Measurements from ENCODE around the gene SYMPK.

Gene SYMPK

GRCh38 chr19:45827459-45828093 lies 35.4 kb downstream of the SYMPK start:
- WGBS, 2 donors (ENCODE audit: extremely low coverage in 2 of 2, insufficient read length in 2 of 2, insufficient replicate concordance in 1 of 2) = no CpG with 5 or more reads among the region's 16 CpGs
- Histone ChIP-seq H2AFZ (ENCODE audit: low read length) (no peak overlapping the region), H2BK120ac (ENCODE audit: low read depth, low read length) (no peak overlapping the region), H3K27me3 (ENCODE audit: control insufficient read depth in 3 of 3, insufficient read depth in 3 of 3, low read depth in 1 of 3, low read length in 3 of 3) (no peaks in the 10 kb centered on the region), H2BK12ac (ENCODE audit: low read length) (no peak overlapping the region), H2BK15ac (ENCODE audit: low read length) (no peak overlapping the region), H2AK5ac (ENCODE audit: low read depth, low read length) (no peak overlapping the region), H4K8ac (ENCODE audit: low read depth, low read length) (no peak overlapping the region), H3K4me3 (ENCODE audit: low read length in 2 of 2) (no peak overlapping the region), H3K14ac (ENCODE audit: low read length) (no peak overlapping the region), H3K9ac (ENCODE audit: low read depth, low read length, poor library complexity) (no peak overlapping the region), H3K9me3 (replicated peaks in 1 of 2; ENCODE audit: control insufficient read depth in 2 of 2, insufficient read depth in 1 of 2, low read depth in 1 of 2, low read length in 2 of 2) (peaks cover 0 to 3% of the 10 kb centered on the region in 2 donors), H3K4ac (ENCODE audit: low read length) (no peak overlapping the region), H3K23ac (ENCODE audit: low read depth, low read length, poor library complexity) (peak overlapping the region; percentile 49), H3K36me3 (replicated peaks in 1 of 2; ENCODE audit: control insufficient read depth in 2 of 2, insufficient read depth in 2 of 2, low read length in 2 of 2) (peaks cover 80 to 97% of the 10 kb centered on the region in 2 donors), H2BK5ac (ENCODE audit: low read length) (no peak overlapping the region), H3K79me1 (ENCODE audit: low read depth, low read length) (peaks cover 2% of the 10 kb centered on the region), H3K18ac (ENCODE audit: low read length) (no peak overlapping the region), H4K91ac (ENCODE audit: low read depth, low read length, poor library complexity) (no peak overlapping the region), H3K4me1 (ENCODE audit: control insufficient read depth in 2 of 2, insufficient read depth in 1 of 2, low read depth in 1 of 2, low read length in 2 of 2) (no peaks in the 10 kb centered on the region), H3K27ac (replicated peaks; ENCODE audit: low read length) (no peak overlapping the region), H3K4me2 (ENCODE audit: insufficient read depth, low read length, poor library complexity, severe bottlenecking) (no peak overlapping the region)
- no peak for DNase-seq (ENCODE audit: low spot score)

GRCh38 chr19:45826934-45827333 lies 36.0 kb downstream of the SYMPK start:
- H3K36me3 ChIP-seq (replicated peaks in 1 of 2; ENCODE audit: control insufficient read depth in 2 of 2, insufficient read depth in 2 of 2, low read length in 2 of 2) = peaks cover 75 to 95% of the 10 kb centered on the region in 2 donors

GRCh38 chr19:45825917-45826893 lies 36.7 kb downstream of the SYMPK start:
- Histone ChIP-seq H2BK120ac (ENCODE audit: low read depth, low read length) (no peak overlapping the region), H3K4me2 (ENCODE audit: insufficient read depth, low read length, poor library complexity, severe bottlenecking) (no peak overlapping the region), H3K36me3 (replicated peaks in 1 of 2; ENCODE audit: control insufficient read depth in 2 of 2, insufficient read depth in 2 of 2, low read length in 2 of 2) (peaks cover 74 to 93% of the 10 kb centered on the region in 2 donors), H2AK5ac (ENCODE audit: low read depth, low read length) (no peak overlapping the region), H4K91ac (ENCODE audit: low read depth, low read length, poor library complexity) (no peak overlapping the region), H3K9me3 (replicated peaks in 1 of 2; ENCODE audit: control insufficient read depth in 2 of 2, insufficient read depth in 1 of 2, low read depth in 1 of 2, low read length in 2 of 2) (peaks cover 0 to 3% of the 10 kb centered on the region in 2 donors), H3K4ac (ENCODE audit: low read length) (no peak overlapping the region), H3K4me1 (ENCODE audit: control insufficient read depth in 2 of 2, insufficient read depth in 1 of 2, low read depth in 1 of 2, low read length in 2 of 2) (no peaks in the 10 kb centered on the region), H3K18ac (ENCODE audit: low read length) (no peak overlapping the region), H2BK12ac (ENCODE audit: low read length) (no peak overlapping the region), H3K27ac (replicated peaks; ENCODE audit: low read length) (no peak overlapping the region), H2BK5ac (ENCODE audit: low read length) (no peak overlapping the region), H4K8ac (ENCODE audit: low read depth, low read length) (no peak overlapping the region), H3K23ac (ENCODE audit: low read depth, low read length, poor library complexity) (no peak overlapping the region), H3K27me3 (ENCODE audit: control insufficient read depth in 3 of 3, insufficient read depth in 3 of 3, low read depth in 1 of 3, low read length in 3 of 3) (no peaks in the 10 kb centered on the region), H3K79me1 (ENCODE audit: low read depth, low read length) (peaks cover 2% of the 10 kb centered on the region), H3K9ac (ENCODE audit: low read depth, low read length, poor library complexity) (no peak overlapping the region), H3K14ac (ENCODE audit: low read length) (no peak overlapping the region), H2AFZ (ENCODE audit: low read length) (no peak overlapping the region), H3K4me3 (ENCODE audit: low read length in 2 of 2) (no peak overlapping the region), H2BK15ac (ENCODE audit: low read length) (no peak overlapping the region)
- DNase-seq (ENCODE audit: low spot score) = no peak
- WGBS, 2 donors (ENCODE audit: extremely low coverage in 2 of 2, insufficient read length in 2 of 2, insufficient replicate concordance in 1 of 2) = no CpG with 5 or more reads among the region's 22 CpGs

More at GRCh38 chr19:45826934-45827333, 36.0 kb downstream of the SYMPK start:
- Histone ChIP-seq H3K79me1 (ENCODE audit: low read depth, low read length) (peaks cover 2% of the 10 kb centered on the region), H3K9ac (ENCODE audit: low read depth, low read length, poor library complexity) (no peak overlapping the region), H3K23ac (ENCODE audit: low read depth, low read length, poor library complexity) (no peak overlapping the region), H2BK15ac (ENCODE audit: low read length) (no peak overlapping the region), H3K14ac (ENCODE audit: low read length) (no peak overlapping the region), H2BK120ac (ENCODE audit: low read depth, low read length) (no peak overlapping the region), H3K27me3 (ENCODE audit: control insufficient read depth in 3 of 3, insufficient read depth in 3 of 3, low read depth in 1 of 3, low read length in 3 of 3) (no peaks in the 10 kb centered on the region), H3K27ac (replicated peaks; ENCODE audit: low read length) (no peak overlapping the region), H4K91ac (ENCODE audit: low read depth, low read length, poor library complexity) (no peak overlapping the region), H2BK5ac (ENCODE audit: low read length) (no peak overlapping the region), H2AK5ac (ENCODE audit: low read depth, low read length) (no peak overlapping the region), H4K8ac (ENCODE audit: low read depth, low read length) (no peak overlapping the region), H3K4me3 (ENCODE audit: low read length in 2 of 2) (no peak overlapping the region), H3K4me2 (ENCODE audit: insufficient read depth, low read length, poor library complexity, severe bottlenecking) (no peak overlapping the region), H3K4me1 (ENCODE audit: control insufficient read depth in 2 of 2, insufficient read depth in 1 of 2, low read depth in 1 of 2, low read length in 2 of 2) (no peaks in the 10 kb centered on the region), H2BK12ac (ENCODE audit: low read length) (no peak overlapping the region), H3K18ac (ENCODE audit: low read length) (peak overlapping the region; percentile 67), H3K4ac (ENCODE audit: low read length) (no peak overlapping the region), H3K9me3 (replicated peaks in 1 of 2; ENCODE audit: control insufficient read depth in 2 of 2, insufficient read depth in 1 of 2, low read depth in 1 of 2, low read length in 2 of 2) (peaks cover 0 to 3% of the 10 kb centered on the region in 2 donors), H2AFZ (ENCODE audit: low read length) (no peak overlapping the region)
- WGBS, 2 donors (ENCODE audit: extremely low coverage in 2 of 2, insufficient read length in 2 of 2, insufficient replicate concordance in 1 of 2) = no CpG with 5 or more reads among the region's 11 CpGs
- no peak for DNase-seq (ENCODE audit: low spot score)

- no peak overlapping the region for H2AFZ ChIP-seq (ENCODE audit: low read length)
- no peak overlapping the region for H2BK15ac ChIP-seq (ENCODE audit: low read length)
- no peak overlapping the region for H2AK5ac ChIP-seq (ENCODE audit: low read depth, low read length)
- no peak overlapping the region for H3K4me3 ChIP-seq (ENCODE audit: low read length in 2 of 2)
- peak overlapping the region; percentile 57 for H3K23ac ChIP-seq (ENCODE audit: low read depth, low read length, poor library complexity)
- DNase-seq (ENCODE audit: low spot score) = no peak
- H2BK12ac ChIP-seq (ENCODE audit: low read length) = no peak overlapping the region
- H2BK120ac ChIP-seq (ENCODE audit: low read depth, low read length) = no peak overlapping the region
- H4K8ac ChIP-seq (ENCODE audit: low read depth, low read length) = no peak overlapping the region
- H3K27me3 ChIP-seq (ENCODE audit: control insufficient read depth in 3 of 3, insufficient read depth in 3 of 3, low read depth in 1 of 3, low read length in 3 of 3) = no peaks in the 10 kb centered on the region
- WGBS, 2 donors (ENCODE audit: extremely low coverage in 2 of 2, insufficient read length in 2 of 2, insufficient replicate concordance in 1 of 2) = no CpG with 5 or more reads among the region's 8 CpGs
- no peak overlapping the region for H4K91ac ChIP-seq (ENCODE audit: low read depth, low read length, poor library complexity)
- H2BK5ac ChIP-seq (ENCODE audit: low read length) = no peak overlapping the region
- no peak overlapping the region for H3K4ac ChIP-seq (ENCODE audit: low read length)
- no peak overlapping the region for H3K27ac ChIP-seq (replicated peaks; ENCODE audit: low read length)
- H3K14ac ChIP-seq (ENCODE audit: low read length) = no peak overlapping the region
- H3K9ac ChIP-seq (ENCODE audit: low read depth, low read length, poor library complexity) = peak overlapping the region; percentile 50
- H3K36me3 ChIP-seq (replicated peaks in 1 of 2; ENCODE audit: control insufficient read depth in 2 of 2, insufficient read depth in 2 of 2, low read length in 2 of 2) = peaks cover 74 to 96% of the 10 kb centered on the region in 2 donors
- peaks cover 0 to 3% of the 10 kb centered on the region in 2 donors for H3K9me3 ChIP-seq (replicated peaks in 1 of 2; ENCODE audit: control insufficient read depth in 2 of 2, insufficient read depth in 1 of 2, low read depth in 1 of 2, low read length in 2 of 2)
- H3K18ac ChIP-seq (ENCODE audit: low read length) = no peak overlapping the region
- peaks cover 2% of the 10 kb centered on the region for H3K79me1 ChIP-seq (ENCODE audit: low read depth, low read length)
- no peak overlapping the region for H3K4me2 ChIP-seq (ENCODE audit: insufficient read depth, low read length, poor library complexity, severe bottlenecking)
- H3K4me1 ChIP-seq (ENCODE audit: control insufficient read depth in 2 of 2, insufficient read depth in 1 of 2, low read depth in 1 of 2, low read length in 2 of 2) = no peaks in the 10 kb centered on the region
These were observed 37.7 kb downstream of the SYMPK start for GRCh38 chr19:45825263-45825605.
